KOPT-K1 (cell line): ENCODE data around the gene VDR.
"Not testable (repeated sequence)": the region's sequence is repeated elsewhere in the genome, so short reads cannot be mapped to it uniquely, and the experiment has no call there.

ENCODE experiments used
- H3K27ac ChIP-seq: fragments of 200-600 bp; sonication (generic); 2 replicates; pipeline ENCODE4 v1.5.1; 2016; ENCODE audit warnings: antibody characterized with exemption, mild to moderate bottlenecking, low read depth, low read length; ENCODE audit not compliant: poor library complexity, severe bottlenecking
- H3K36me3 ChIP-seq: fragments of 200-600 bp; sonication (generic); 2 replicates; pipeline ENCODE4 v1.5.1; 2017; ENCODE audit warnings: antibody characterized with exemption, mild to moderate bottlenecking, low read length, moderate library complexity; ENCODE audit not compliant: insufficient read depth
- H3K9me3 ChIP-seq: fragments of 200-600 bp; sonication (generic); 2 replicates; pipeline ENCODE4 v1.5.1; 2017; ENCODE audit warnings: antibody characterized with exemption, low read length, mild to moderate bottlenecking; ENCODE audit not compliant: insufficient read depth, poor library complexity, severe bottlenecking

Gene VDR

DNA sequence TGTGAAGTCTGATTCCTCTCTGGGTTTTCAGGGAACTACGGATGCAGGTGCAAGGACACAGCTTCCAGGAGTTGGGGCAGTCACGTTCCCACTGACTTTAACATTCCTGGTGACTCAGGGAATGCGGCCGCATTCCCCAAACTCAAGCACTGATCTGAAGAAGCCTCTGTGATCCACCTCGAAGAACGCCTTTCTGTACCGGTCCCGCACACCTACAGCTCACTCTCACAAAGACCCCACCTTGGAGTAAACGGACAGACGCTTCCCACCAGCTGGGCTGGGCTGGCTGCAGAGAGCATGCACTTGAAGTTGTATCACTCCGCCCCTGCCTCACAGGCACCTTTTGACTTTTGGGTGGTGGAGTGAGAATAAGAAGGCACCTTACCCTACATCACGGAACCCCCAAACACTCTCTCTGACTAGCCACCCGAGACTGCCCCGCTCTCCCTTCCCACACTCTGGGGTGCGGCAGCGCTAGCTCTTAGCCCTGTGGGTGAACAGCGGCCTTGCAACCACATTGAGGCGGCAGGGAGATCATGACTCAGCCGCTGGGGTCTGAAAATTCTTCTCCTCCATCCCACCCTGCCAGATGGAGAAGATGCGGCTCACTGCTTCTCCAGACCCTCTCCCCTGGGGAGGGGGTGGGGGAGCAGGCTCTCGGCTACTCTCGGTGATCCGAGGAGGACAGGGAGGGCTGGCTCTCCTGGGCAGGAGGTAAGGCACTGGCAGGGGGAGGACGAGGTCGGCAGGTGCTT, 61.4 kb downstream of the VDR start:
- Histone ChIP-seq H3K27ac (no peak overlapping the region), H3K9me3 (no peaks in the 10 kb centered on the region), H3K36me3 (no peaks in the 10 kb centered on the region)

DNA sequence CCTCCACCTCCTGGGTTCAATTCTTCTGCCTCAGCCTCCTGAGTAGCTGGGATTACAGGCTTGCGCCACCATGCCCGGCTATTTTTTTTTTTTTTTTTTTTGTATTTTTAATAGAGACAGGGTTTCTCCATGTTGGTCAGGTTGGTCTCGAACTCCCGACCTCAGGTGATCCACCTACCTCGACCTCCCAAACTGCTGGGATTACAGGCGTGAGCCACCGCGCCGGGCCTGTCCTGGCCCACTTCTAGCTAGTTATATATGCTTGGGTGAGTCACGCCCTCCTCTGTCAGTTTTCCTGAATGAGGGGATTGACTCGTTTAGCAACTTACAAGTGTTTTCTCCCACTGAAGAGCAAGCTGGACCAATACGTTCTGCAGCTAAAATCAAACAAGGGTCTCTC, 62.3 kb downstream of the VDR start:
- not testable (repeated sequence) for H3K36me3 ChIP-seq, H3K9me3 ChIP-seq

DNA sequence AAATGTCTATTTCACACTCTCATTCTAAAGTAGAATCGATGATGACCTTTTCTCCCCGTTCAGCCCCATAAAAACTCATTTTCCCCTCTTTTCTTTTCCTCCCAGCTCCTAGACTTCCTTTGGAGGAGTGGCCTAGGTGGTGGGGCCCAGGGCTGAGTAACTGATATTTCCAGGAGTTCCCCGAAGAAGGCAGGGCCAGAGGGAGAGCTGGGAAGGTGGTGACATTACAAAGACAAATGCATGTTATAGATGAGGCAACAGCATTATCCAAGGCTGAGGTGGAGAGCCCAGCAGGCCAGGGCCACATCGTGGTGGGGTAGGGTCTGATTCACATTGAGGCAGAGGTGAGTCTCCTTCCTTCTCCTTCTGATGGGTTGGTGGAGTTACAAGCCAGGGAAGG, 62.9 kb downstream of the VDR start:
- Histone ChIP-seq H3K27ac (no peak overlapping the region), H3K36me3 (no peaks in the 10 kb centered on the region), H3K9me3 (no peaks in the 10 kb centered on the region)

More for the DNA sequence above, 62.3 kb downstream of the VDR start:
- not testable (repeated sequence) for H3K27ac ChIP-seq

DNA sequence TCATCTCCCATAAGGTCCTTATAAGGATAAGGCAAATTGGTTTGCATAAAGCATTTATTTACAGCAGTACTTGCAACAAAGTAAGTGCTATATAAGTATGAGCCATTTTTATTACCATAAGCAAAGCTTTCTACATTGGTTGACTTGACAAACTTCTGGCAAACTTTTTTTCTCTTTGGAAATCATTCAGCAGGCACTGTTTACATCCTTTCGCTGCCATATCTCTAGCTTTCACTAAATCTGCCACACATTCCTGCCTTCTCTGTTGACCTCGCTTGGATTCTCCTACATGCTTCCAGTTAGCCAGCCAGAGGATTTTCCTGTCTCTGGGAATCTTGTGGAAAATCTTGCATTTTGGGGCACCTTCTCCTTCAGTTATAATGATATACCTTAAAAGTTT, 63.3 kb downstream of the VDR start:
- H3K9me3 ChIP-seq = no peaks in the 10 kb centered on the region
- no peaks in the 10 kb centered on the region for H3K36me3 ChIP-seq
- H3K27ac ChIP-seq = no peak overlapping the region

DNA sequence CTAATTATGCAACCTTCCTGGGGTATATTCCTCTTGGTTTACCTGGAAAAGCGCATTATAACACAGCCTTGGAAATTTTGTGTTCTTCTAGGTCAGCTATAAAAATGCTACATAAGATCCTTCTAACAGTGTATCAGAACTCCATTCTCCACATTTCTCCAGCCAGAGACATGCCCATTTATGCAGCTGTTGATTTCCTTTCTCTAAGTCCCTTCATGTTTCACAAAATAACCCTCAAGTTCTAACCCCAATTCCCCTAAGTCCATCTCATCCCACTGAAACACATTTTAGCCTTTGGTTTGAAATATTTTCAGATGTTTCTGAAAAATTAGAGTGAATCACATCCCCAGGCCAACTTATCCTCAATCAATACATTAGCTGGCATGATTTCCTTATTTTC, 64.2 kb downstream of the VDR start:
- Histone ChIP-seq H3K27ac (no peak overlapping the region), H3K36me3 (no peaks in the 10 kb centered on the region), H3K9me3 (no peaks in the 10 kb centered on the region)

DNA sequence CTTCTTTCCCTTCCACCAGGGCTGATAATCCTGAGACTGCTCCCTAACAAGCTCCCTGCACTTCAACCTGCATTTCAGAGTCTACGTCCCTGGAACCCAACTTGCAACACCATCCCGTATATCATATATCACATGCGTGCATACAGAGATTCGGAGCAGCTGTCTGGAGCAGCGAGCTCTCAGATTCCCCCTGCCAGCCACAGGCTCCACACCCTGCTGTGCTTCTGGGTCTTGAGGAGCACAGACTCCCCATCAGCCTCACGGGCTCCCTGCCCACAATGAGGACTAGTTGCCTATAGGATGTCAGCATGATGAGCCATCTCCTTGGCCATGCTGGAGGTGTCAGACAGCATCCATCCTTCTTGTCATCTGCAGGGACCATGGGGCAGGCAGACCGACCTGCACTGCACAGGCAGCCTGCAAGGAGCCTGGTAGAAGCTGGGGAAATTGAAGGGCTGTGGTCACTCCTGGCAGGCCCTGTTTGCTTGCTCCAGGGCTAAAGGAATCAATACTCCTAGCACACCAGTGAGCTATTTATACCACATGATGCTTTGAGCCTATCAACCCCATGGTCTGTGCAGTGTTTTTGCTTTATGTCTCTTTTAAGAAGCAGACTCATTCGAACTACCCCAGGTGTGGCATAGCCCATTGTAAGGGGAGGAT, 65.4 kb downstream of the VDR start:
- Histone ChIP-seq H3K9me3 (no peaks in the 10 kb centered on the region), H3K27ac (no peak overlapping the region), H3K36me3 (no peaks in the 10 kb centered on the region)

DNA sequence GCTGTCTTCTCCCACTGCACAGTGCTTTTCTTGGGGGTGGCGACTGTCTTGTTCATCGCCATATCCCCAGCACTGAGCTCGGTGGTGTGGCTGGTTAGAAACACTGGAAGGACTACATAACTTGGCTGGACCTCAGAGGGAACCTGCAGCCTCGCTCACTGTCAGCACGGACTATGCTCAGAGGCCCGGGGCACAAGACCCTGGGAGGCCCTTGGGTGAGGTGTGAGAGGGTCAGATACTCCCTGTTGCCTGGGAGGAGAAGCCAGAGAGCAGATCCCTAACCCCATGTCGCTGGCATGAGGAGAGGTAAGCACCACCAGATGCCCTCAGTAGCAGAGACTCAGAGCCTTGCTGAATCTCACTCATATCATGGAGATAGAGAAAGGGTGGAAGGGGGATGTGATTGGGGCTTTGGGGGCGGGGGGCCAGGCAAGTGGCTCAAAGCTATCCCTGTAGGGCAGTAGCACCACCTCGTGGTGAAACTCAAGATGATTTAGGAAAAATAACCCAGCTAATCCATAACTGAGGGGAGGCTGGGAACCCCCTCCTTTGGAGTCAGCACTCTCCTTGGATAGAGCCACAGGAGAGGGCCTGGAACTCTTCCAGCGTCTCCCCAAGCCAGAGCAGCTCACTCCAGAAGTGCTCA, 66.4 kb downstream of the VDR start:
- H3K36me3 ChIP-seq = no peaks in the 10 kb centered on the region

DNA sequence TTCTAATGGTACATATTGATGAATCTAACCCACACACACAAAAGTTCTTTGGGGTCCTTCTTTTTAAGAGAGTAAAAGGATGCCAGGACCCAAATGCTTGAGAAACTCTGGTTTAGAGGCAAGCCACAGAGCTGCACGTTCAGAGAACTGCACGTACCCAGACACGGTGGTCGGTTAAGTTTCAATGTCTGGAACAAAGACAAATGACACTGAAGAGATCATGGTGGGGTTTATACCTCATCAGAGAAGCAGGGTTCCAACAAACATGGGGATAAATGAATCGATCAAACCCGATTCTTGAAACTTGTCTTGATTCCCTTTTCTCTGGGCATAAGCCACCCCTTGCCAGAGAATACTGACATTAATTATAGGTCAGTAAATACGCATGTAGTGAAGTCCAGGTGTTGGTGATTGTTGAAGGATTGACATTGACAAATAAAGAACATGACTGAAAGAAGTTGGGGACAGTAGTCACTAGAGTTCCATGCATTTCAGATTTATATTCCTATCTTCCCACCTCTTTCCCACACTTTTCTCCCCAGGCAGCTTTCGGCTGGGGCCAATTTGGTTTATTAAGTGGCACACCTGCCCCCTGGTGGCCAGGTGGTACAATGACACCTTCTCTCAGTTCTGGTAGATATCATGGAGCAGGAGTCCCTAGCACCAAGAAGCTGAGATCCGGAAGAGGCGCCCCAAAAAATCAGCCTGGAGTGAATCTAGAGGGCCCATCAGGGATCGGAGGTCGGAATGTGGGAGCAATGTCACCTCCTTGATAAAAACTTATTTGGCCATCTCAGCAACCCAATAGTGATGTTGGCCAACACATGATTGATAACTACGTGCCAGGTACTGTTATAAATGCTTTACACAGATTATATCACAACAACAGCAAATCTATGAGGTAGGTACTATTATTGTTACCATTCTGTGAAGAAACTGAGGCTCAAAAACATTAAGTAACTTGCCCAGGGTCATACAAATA, 67.3 kb downstream of the VDR start:
- peak overlapping the region; percentile 98 for H3K27ac ChIP-seq
- H3K9me3 ChIP-seq = no peaks in the 10 kb centered on the region
- no peaks in the 10 kb centered on the region for H3K36me3 ChIP-seq

More for the DNA sequence above, 66.4 kb downstream of the VDR start:
- H3K9me3 ChIP-seq = no peaks in the 10 kb centered on the region
- no peak overlapping the region for H3K27ac ChIP-seq

DNA sequence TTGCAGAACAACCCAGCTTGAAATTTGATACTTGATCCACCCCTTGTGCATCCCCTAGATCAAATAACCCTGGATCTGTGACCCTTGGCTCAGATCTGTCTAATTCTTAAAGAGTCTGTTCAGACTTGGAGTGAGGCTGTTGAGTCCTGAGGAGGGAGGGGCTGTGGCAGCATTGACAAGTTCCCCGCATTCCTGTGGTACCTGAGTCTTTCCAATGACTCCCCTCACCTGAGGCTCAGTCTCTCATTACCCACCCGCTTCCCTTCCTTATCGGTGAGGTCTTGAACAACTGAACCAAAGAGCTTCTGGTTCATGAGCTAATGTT, 69.0 kb downstream of the VDR start:
- Histone ChIP-seq H3K9me3 (no peaks in the 10 kb centered on the region), H3K27ac (peak overlapping the region; percentile 98)

DNA sequence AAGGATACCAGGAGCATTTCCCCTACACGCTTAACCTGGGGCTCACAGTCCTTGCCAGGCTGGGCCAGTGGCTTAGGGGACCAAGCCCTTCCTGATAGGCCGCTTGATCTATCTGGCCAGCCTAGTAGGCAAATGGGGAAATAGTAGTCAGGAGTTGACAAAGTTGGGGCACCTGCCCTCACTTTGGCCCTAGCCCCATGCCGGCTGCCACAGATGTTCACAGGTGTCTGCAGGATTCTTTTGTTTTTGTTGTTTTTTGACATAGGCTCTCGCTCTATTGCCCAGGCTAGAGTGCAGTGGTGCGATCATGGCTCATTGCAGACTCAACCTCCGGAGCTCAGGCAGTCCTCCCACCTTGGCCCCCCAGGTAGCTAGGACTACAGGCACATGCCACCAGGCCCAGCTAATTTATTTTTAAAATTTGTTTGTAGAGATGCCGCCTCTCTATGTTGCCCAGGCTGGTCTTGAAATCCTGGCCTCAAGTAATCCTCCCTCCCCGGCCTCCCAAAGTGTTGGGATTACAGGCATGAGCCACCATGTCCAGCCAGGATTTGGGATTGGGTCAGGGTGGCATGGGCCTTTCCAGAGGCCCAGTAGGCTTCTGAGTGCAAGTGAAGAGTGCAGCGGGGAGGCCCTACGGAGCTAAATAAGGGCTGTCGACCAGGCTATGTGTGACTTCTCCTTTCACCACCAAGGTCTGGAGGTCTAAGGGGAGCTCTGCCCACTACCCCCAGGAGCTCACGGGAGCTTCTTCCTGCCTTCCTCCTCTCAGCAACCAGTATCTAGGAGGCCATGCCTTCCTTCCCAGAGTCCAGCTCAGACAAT, 69.6 kb downstream of the VDR start:
- no peaks in the 10 kb centered on the region for H3K36me3 ChIP-seq
- no peaks in the 10 kb centered on the region for H3K9me3 ChIP-seq
- H3K27ac ChIP-seq = peak overlapping the region; percentile 98

More for the DNA sequence above, 69.0 kb downstream of the VDR start:
- no peaks in the 10 kb centered on the region for H3K36me3 ChIP-seq

DNA sequence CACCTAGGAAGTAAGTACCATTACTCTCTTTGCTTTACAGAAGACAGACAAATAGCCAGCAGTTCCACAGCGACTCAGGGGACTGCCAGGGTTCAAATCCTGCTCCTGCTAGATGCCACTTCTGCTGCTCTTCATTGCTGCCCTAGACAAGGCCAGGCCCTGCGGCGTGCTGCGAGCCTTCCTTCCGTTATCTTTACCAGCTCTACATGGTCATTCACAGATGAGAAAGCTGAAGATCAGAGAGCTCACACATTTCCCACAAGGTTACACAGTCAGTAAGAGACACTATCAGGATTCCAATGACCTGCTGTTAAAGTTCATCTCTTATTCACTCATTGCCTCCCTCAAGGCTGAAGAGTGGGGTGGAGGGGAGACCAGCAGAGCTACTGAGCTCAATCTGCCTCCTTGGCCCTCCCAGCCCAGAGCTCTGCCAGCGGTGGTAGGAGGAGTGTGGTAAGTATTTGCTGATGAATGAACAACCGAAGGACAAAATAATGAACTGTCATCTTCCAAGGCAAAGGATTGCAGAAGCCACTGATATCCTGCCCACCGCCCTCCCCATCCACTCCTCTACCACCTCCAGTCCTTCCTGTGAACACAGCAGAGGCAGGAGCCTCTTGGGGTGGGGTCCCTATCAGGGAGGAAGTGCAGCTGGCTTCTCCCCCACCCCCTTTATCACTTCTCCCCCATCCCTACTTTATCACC, 70.4 kb downstream of the VDR start:
- H3K9me3 ChIP-seq = no peaks in the 10 kb centered on the region
- H3K36me3 ChIP-seq = no peaks in the 10 kb centered on the region
- H3K27ac ChIP-seq = peak overlapping the region; percentile 98

DNA sequence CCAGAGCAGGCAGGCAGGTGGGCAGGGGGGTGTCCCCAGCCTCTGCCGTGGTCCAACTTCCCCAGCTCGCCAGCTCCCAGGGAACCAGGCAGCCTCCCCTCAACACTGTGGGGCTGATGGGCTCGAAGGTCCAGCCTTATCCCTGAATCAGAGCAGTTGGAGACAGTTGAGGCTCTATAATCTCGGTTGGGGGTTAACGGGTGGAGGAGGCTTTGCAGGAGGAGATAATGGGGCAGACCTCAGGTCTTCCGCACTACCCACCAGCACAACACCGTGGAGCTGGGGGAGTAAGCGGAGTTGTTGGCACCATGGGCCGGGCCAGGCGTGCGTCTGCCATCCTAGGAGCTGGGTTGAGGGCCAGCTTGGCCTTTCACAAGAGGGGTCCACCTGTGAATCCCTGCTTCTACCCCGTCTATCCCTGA, 71.2 kb downstream of the VDR start:
- H3K27ac ChIP-seq = peak overlapping the region; percentile 98
- no peaks in the 10 kb centered on the region for H3K9me3 ChIP-seq
- H3K36me3 ChIP-seq = no peaks in the 10 kb centered on the region

DNA sequence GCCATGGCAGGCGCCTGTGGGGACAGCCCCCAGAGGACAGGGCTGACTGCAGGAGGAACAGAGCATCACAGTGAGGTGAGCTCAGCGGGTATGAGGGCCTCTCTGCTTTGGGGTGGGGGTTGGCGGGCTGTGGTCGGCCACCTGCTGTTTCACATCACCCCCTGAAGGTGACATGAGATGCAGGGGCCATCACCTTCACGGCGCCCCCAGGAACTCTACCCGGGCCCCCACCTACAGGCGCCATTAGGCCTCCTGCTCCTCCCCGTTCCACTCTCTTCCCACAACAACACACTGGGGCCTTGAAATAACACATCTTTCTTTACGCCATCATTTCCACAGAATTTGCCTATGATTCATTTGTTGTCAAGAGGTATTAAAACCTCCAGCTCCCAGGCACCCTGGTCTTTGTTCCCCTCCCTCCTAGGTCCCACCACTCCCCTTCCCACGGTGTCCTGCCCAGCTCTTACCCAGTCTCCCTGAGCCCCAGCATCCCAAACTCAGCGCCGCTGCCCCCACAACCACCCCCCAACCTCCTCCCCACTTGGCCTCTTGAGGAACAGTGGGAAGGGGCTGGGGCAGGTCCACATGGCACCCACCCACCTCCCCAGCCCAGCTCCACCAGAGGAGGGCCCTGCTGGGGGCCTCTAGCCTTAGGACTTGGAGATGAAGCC, 72.4 kb downstream of the VDR start:
- H3K27ac ChIP-seq = peak overlapping the region; percentile 98
- H3K36me3 ChIP-seq = no peaks in the 10 kb centered on the region
- no peaks in the 10 kb centered on the region for H3K9me3 ChIP-seq
